Hepatocyte (in vitro differentiated cells): ENCODE measurements around the gene SMAD7.

ENCODE experiments used
- EZH2 ChIP-seq: fragments of 200-600 bp; sonication (generic); IDR thresholded peaks from 2 replicates; pipeline ENCODE4 v1.6.1; 2016; ENCODE audit warnings: antibody characterized with exemption, mild to moderate bottlenecking, borderline replicate concordance
- EZH2phosphoT487 ChIP-seq: fragments of 200-600 bp; sonication (generic); IDR thresholded peaks from one replicate; pipeline ENCODE4 v1.6.1; 2018; ENCODE audit warnings: antibody characterized with exemption, mild to moderate bottlenecking, low read depth, moderate library complexity; ENCODE audit not compliant: unreplicated experiment, severe bottlenecking
- TF ChIP-seq, protein P1 (sequence below): fragments of 200-600 bp; sonication (generic); IDR thresholded peaks from 2 replicates; pipeline ENCODE4 v1.5.1; 2016; ENCODE audit warnings: antibody characterized with exemption, mild to moderate bottlenecking; ENCODE audit not compliant: poor library complexity

GRCh38 chr18:48889981-48890762 lies 60.6 kb downstream of the SMAD7 start:
- TF ChIP-seq, protein P1, sequence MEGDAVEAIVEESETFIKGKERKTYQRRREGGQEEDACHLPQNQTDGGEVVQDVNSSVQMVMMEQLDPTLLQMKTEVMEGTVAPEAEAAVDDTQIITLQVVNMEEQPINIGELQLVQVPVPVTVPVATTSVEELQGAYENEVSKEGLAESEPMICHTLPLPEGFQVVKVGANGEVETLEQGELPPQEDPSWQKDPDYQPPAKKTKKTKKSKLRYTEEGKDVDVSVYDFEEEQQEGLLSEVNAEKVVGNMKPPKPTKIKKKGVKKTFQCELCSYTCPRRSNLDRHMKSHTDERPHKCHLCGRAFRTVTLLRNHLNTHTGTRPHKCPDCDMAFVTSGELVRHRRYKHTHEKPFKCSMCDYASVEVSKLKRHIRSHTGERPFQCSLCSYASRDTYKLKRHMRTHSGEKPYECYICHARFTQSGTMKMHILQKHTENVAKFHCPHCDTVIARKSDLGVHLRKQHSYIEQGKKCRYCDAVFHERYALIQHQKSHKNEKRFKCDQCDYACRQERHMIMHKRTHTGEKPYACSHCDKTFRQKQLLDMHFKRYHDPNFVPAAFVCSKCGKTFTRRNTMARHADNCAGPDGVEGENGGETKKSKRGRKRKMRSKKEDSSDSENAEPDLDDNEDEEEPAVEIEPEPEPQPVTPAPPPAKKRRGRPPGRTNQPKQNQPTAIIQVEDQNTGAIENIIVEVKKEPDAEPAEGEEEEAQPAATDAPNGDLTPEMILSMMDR: no peak
- TF ChIP-seq EZH2 (no peak), EZH2phosphoT487 (no peak)
